CD4-positive, alpha-beta T cell treated with Interferon gamma for 1 hour (primary cell): Measurements from ENCODE around the gene STOML1.

Experiments
- DNase-seq: peaks from one replicate; pipeline ENCODE4 v3.0.0-alpha.2; 2020

The STOML1 gene

DNA sequence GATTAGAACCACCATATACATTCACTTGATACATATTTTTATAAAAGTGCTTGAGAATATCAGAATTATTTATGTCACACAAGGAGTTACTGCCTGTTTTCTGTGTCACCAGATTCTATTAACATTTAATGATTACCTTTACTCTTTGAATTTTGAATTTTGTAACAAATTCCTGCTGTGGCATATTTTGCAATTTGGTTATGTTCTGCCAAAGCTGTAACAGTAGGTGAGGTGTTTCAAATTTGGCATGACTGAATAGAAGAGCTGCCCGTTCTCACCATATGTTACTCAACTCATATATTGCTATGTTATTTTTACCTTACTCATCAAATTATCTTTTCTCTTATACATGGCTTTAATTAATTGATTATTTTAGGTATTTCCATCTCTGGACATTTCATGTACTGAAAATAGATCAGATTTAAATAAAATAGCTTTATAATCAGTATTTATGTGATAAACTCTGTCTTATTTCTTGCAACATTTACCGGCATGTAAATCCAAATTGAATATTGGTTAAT, 21.3 kb upstream of the STOML1 start:
- no peak for DNase-seq

DNA sequence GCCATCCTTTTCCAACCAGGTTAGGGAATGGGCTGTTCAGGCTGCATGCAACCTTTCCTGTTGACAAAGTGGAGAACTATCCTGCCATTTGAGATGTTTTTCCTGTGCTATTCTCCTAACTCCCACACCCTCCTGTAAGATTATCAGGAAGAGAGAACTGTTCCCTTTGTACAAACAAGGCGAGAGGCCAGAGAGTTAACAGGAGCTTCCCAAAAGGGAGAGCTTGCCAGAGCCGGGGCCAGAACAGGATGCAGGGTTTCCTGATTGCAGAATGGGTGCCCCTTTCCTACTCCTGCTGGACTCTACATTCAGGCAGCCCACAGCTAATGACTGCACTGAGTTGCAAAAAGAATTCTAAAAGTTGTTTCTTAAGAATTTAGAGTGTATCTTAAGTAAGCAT, 19.5 kb upstream of the STOML1 start:
- DNase-seq: no peak

DNA sequence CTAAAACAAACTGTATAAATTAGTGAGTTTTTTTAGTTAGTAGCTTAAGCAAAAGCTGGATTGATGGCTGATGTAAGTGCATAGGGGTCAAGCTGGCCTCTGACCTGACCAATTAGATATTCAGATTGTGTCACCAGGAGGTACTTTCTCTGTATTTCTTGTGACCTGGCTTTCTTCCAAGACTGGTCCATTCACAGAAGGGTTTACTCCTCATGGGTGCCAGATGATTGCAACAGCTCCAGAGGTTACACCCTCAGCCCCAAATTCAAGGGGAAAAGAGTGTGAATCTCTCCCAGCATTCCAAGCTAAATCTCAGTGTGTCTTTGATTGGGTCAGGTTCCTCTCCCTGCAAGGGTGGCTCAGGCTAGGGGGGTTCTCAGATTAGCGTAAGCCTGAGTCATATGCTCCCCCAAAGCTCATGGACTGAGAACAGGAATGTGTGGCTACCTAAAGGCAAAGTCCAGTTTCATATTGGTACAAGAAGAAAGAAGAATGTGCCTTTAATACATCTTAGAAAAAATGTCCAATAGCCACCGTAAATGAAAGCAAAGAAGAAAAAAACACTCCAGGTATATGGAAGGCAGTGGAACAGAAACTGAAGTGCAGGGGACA, 18.9 kb upstream of the STOML1 start:
- no peak for DNase-seq

DNA sequence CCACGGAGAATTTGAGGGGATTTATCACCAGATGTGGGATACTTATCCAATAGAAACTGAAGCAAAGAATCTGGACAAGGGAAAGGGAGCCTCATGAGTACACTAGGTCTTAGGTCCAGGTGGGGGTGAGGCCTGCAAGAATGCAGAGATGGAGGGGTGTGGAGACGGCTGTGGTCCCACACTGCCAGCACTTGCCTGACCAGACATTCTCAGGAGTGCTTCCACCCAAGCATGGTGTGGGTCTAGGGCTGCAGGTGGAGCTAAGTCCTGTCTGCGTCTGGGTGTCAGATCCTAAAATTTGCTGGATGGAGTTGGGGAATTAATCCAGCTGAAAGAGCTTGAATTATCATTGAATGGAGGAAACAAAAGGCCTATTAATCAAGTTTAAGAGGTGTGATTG, 16.8 kb upstream of the STOML1 start:
- no peak for DNase-seq

DNA sequence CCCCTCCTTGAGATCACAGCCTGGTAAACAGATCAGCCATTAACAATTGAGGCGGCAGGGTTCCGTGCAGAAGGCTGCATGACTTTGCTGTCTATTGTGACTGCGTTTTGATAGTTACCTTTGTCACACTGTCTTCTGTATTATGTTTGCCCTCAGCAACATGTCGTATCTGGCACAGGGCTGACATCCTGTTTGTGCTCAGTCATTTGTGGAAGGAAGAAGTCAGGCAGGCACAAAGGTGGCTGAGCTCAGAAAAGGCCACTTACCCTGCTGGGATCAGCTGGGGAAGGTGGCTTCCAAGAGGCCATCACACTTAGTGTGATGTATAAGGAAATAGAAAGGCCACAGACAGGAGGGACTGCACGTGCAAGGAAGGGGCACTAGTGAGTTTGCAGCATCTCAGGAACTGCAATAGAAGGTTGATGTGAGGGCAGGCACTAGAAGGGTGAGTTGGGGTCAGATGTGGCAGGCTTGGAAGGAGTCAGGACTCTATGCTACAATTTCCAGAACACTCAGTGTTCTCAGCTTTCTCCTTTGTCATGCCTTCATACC, 15.8 kb upstream of the STOML1 start:
- no peak for DNase-seq

DNA sequence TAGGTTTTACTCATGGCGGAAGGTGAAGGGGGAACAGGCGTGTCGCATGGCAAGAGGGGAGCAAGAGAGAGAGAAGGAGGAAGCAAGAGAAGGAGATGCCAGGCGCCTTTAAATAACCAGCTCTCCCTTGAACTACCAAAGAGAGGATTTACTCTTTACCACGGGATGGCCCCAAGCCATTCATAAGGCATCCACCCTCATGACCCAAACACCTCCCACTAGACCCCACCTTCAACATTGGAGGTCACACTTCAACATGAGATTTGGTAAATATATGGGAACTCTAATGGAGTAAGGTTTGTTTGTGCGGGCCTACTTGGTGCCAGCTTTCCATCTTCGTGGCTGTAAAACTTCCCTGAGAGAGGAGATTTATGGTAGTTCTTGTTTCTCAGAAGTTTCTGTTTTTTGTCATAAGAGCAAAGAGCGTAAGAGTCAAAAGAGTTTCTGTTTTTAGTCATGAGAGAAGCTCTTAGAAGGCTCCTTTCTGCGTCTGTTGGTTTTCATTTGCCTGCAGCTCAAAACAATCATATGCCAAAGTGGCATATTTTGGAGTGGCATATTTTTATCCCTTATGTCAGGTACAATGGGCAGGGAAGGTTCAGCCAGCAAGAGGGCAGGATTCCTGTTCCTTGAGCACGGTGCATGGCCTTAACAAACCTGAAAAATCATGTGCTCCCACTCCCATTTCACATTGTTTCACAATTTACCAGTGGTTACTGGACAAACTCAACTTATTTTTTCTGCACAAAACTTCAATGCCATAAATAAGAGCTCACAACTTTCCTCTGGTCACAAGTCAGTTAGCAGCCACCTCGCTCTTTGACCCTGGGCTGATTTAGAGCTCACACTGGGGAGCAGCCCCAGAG, 14.9 kb upstream of the STOML1 start:
- no peak for DNase-seq

DNA sequence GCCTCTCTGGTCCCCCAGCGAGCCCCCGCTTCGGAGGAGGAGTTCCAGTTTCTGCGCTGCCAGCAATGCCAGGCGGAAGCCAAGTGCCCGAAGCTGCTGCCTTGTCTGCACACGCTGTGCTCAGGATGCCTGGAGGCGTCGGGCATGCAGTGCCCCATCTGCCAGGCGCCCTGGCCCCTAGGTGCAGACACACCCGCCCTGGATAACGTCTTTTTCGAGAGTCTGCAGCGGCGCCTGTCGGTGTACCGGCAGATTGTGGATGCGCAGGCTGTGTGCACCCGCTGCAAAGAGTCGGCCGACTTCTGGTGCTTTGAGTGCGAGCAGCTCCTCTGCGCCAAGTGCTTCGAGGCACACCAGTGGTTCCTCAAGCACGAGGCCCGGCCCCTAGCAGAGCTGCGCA, 5.9 kb upstream of the STOML1 start:
- no peak for DNase-seq

DNA sequence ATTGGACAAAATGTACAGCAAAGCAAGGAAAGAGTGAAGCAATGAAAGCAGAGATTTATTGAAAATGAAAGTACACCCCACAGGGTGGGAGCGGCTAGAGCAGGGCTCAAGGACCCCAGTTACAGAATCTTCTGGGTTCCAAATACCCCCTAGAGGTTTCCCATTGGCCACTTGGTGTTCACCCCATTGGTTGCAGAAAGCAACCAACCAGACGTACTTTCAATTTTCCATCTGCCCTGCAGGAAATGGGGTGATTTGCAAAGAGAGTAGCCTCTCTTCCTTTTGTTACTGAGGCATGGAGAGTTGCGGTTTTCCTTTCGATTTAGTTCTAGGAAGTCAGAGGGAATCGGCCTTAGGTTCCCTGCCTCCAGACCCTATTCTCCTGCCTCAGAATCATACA, 4.8 kb upstream of the STOML1 start:
- DNase-seq: peak; percentile 22

DNA sequence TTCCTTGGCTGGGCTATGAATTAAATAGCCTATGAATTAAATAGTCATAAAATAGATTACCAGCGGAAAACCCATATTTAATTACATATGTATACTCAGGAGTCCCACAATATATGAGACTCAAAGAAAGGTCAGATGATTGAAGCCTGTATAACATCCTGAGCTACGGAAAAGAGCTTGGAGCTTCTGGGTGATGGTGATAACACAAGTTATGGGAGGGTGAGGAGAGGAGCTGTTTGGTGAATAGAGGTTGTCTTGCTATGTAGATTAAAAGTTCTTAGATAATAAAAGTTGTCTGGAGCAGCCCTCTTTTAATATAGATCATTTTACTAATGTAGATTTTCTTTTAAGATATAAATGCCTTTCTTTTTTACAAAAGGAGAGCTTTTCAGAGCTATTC, 4.2 kb upstream of the STOML1 start:
- DNase-seq: no peak

DNA sequence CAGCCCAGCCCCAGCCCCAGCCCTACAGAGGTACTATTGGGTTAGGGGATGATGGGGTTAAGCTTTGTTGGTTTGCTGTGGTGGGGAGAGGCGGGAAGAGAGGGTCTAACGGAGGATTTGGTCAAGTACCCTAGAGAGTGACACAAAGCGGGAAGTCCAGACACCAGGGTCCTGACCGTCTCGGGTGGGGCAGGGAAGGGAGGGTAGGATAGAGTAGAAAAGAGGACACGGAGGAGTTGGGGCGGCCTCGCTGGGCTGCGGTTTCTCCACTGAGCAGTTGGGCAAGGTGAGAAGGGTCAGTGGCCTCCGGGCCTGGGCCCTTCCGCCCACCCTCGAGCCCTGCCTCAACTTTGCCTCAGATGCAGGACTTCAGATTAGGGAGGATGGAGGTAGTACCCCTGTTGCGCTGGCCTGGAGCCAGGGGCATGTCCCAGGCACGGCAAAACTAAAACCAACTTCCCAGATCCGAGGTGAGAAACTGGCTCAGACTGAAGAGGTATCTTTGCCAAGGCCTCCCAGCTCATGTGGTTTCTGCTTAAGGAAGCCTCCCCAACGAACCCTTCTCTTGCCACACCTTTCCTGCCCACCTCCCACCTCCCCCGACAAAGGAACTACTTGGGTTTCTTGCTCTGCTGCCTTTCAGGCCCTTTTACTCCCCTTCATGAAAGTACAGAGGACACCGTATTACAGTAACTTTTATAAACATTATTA, 3.0 kb upstream of the STOML1 start:
- no peak for DNase-seq

DNA sequence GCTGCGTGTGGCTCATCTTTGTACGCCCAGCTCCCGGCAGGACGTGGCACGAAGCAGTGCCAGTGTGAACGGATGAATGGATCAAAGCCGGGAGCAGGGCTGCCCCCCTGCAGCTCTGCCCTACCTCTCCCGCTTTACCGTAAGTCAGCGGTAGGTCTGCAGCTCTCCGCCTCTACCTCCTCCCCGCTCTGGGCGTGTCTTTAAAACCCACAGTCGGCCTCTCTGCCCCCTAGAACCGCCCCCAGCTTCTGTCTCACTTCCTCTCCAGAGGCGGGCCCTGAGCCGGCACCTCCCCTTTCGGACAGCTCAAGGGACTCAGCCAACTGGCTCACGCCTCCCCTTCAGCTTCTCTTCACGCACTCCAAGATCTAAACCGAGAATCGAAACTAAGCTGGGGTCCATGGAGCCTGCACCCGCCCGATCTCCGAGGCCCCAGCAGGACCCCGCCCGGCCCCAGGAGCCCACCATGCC, 2.4 kb upstream of the STOML1 start, which contains the start of gene PML:
TSS of gene PML (plus strand) at position 304 of the 471 bp plus-strand sequence. CDS start at position 401, 97 bp downstream.
- DNase-seq: peak; percentile 96

DNA sequence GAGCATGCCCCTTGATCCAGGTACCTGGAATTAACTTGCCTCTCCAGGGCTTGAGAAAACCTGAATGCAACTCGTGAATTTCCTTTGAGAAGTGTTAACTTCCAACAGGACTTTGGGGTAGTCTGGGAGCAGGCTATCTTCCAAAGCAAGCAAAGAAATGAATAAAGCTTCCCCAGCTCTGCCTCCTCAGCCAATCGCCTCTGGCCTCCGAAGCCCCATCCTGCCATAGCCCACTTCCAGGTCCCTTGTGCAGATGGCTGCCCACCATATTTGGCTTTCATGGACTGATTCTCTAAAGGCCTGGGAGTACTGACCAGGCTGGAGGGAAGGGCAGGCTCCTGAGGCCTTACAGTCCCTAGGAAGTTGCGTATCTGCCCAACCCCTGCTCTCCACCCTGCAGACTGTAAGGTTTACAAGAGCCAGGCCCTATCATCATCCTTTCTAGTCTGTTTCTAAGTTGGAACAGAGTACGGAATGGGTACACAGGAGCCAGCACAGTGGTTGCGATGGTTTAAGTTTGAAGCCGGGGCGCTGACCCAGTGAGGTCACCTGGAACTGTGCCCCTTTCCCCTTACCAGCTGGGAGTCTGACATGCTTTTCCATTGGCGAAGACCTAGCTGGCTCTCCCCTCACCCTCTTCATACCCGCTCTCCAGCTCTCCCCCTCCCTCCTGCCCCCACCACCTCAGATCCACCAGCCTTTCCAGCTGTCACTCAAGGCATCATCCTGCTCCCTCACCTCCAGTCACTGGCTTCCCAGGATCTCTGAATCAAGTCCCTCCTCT, 1.3 kb upstream of the STOML1 start:
- no peak for DNase-seq

DNA sequence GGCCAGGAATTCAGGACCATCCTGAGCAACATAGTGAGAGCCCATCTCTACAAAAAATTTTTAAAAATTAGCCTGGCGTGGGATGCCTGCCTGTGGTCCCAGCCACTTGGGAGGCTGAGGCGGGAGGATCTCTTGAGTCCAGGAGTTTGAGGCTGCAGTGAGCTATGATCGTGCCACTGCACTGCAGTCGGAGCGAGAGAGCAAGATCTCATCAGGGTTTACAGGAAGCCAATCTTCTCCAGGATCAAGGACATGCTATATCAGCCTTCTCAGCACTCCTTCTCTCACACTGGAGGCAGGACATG, 451 bp upstream of the STOML1 start:
- DNase-seq: no peak

DNA sequence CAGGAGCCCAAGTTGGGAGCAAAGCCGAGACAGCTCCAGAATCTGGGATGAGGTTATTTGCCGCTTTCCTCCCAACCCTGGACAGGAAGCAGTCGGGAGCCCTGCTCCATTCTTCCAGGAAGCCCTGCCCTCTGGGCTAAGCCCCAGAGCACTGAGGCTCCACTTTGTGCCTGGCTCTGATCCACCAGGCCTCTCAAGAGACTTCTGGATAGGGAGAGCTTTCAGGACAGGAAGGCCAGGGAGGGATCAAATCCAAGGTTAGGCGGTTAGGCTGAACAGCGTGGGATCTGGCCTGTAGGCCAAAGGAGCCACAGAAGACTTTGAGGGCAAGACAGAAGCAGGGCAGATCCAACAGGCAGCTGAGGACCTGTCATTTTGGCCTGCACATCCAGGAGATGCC, 835 bp downstream of the STOML1 start:
- DNase-seq: no peak

DNA sequence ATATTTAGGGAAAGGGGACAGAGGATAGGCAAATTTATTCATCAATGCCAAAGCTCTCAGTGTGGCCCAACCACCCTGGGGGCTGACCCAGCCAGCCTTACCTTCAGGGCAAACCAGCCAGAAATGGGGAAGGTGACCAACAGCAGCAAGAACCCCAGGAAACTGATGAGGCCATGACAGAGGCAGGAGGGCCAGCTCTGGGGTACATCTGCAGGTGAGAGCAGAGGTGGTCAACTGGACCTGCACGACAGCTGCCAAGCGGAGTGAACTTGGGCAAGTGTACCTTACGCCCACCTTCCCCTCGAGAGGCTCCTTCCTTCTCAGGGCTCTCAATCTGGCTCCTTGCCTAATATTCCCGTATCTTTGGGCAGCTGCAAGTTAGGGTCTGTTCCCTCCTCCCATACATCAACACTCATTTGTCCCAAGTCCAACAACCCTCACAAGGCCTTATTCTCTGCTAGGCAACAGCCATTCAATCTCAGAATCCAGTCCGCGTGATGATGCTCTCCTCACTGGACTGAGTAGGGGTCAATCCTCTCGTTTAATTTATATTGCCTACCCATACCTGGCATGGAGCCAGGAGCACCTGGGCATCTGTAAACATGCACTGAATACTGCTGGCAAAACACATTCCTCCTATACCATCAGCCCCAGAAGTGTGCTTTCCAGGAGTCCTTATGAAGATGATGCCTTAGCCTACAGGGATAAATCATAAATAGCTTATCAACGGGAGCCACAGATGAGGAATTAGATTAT, 1.7 kb downstream of the STOML1 start:
- no peak for DNase-seq

DNA sequence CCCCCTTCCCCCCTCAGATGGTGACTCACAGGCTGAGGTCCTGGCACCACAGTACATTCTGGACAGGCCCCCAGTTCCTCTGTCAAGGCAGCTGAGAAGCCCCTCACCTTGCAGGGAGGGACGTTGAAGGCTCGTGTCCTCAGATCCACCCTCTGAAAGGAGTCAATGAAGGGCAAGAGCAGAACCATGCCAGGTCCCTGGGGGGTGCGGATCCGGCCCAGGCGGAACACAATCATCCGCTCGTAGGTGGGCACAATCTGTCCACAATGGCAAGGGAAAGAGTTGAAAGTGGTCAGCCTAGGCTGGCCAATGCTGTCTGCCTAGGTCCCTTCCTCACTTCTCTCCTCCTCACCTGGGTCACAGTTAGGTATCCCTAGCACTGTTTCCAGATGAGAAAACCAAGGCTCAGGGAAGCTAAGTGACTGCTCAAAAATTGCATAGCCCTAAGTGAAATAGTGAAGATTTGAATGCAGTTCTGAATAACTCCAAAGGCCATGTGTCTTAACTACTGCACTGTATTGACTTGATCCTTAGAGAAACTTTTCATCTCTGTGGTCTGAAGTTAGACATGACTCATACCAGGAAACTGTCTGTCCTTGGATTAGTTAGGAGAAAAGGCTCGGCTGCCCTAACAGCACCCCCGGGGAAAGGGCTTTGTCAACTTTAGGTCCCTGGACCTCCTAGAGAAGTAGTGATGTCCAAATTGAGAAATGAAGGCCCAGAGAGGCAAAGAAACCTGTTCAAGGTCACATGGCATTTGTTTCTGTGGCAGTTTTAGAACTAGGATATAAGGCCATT, 2.9 kb downstream of the STOML1 start:
- no peak for DNase-seq

DNA sequence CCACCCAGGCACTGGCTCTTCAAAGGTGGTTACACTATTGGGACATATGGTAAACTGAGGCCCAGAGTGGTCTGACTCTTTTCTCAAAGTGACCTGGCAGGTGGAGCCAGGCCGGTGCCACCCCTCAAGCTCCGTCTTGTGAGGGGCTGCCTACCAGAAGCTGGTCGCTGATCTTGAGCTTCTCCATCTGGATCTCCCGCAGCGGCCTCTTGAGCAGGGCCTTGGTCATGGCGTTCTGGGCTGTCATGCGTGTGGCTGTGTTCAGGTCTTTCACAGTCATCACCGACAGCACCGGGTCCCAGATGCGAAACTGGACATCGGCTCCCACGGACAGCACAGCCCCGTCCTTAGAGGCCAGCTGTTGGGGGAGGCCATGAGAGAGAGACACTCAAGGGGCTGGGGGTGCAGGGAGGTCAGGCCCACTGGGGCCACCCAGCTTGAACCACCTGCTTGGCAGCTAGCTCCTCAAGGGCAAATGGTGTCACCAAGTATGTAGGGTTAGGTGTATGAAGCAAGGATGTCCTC, 3.6 kb downstream of the STOML1 start:
- DNase-seq: no peak

DNA sequence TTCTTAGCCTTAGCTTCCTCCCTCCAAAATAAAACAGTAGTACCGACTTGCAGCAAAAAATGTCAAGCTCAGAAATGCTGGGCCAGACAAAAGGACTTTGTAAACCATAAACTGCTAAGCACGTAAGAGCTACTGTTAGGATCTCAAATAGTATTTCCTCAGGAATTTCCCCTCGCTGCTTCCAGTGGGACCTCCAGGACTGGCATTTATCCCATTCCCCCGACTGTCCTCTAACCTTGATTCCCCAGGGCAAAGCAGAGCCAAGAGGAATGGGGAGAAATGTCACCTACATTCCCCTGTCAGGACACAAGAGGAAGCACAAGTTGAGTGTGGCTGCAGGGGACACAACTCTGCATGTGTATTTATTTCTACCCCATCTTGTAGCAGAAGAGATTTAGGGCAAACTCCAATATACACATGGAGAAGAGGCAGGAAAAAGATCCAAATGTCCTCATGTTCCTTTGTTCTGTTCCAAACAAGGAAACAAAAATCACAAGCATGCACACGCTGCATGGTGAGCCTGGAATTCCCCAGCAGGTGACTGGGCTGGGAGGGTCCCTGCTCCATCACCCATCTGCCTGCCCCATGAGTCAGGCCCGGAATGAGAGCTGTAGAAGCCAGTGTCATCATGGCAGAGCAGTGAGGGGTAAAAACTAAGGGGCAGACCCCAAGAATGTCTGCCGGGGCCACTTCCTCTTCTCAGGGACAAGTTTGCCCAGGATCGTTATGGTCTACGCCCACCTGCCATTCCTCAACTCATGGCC, 4.2 kb downstream of the STOML1 start:
- DNase-seq: no peak

DNA sequence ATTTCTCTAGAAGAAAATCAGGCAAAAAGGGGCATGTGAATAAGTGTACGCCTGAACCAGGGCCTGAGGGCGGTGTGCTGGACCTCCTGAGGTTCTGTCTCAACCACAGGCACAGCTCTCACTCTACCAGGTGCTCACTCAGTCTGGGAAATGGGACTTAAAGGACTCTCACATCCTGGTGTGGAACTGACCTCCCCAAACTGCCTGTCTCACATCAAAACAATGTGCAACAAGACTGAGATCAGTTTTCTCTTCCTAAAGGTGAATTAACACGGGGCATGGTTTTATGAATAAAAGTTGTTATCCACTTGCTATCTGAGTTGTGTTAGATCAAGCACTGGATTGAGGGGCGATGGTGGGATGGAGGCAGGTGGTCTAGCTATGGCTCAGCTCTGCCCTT, 4.8 kb downstream of the STOML1 start:
- DNase-seq: no peak

DNA sequence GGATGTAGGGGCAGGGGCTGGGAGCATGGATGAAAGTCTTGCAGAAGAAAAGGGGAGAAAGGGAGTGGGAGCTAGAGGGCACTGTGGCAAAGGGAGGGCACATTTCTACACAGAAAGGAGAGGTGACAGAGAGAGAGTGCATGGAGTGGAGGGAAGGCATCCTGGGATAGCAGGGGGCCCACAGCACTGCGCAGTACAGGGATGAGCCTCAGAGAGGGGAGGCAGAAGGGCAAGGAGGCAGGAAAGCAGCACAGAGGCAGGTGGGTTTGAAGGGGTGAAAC, 5.4 kb downstream of the STOML1 start:
- no peak for DNase-seq
